Glomerular endothelial cell (primary cell): Measurements from ENCODE around the gene PGPEP1. TPM values are rescaled to one million over a fixed set of nuclear protein-coding genes. Genes with fewer than 3 reads are reported as not detected.
A peak's percentile ranks its signal among the peaks of the same experiment; 100 is the strongest.
"Not testable (repeated sequence)": the region's sequence is repeated elsewhere in the genome, so short reads cannot be mapped to it uniquely, and the experiment has no call there.

Experiments used
- DNase-seq: peaks from one replicate; pipeline ENCODE4 v3.0.0-alpha.2; 2011; ENCODE audit warnings: low read depth, low spot score; ENCODE audit errors: extremely low read depth
- total RNA-seq: library from RNA; depleted of rRNA; stranded (reverse); fragments of >200 nt; gene quantifications from 2 replicates; pipeline ENCODE4 v1.2.3, GENCODE V29; 2015

Gene PGPEP1
- total RNA-seq, 1 donor from 2014 or later, result 26.5 TPM

- no peak for DNase-seq
Observed at GRCh38 chr19:18308051-18308947, 32.1 kb upstream of the PGPEP1 start.

GRCh38 chr19:18308948-18309325 lies 31.5 kb upstream of the PGPEP1 start:
- no peak for DNase-seq

GRCh38 chr19:18309525-18310064 lies 30.8 kb upstream of the PGPEP1 start:
- no peak for DNase-seq

GRCh38 chr19:18310118-18310909 lies 30.1 kb upstream of the PGPEP1 start:
- no peak for DNase-seq

GRCh38 chr19:18310966-18311365 lies 29.4 kb upstream of the PGPEP1 start:
- no peak for DNase-seq

GRCh38 chr19:18311502-18312091 lies 28.8 kb upstream of the PGPEP1 start:
- no peak for DNase-seq

GRCh38 chr19:18312092-18312534 lies 28.3 kb upstream of the PGPEP1 start:
- DNase-seq, result no peak

GRCh38 chr19:18313398-18313797 lies 27.0 kb upstream of the PGPEP1 start:
- DNase-seq, result no peak

- no peak for DNase-seq
Observed at GRCh38 chr19:18317961-18318800, 22.2 kb upstream of the PGPEP1 start.

GRCh38 chr19:18319591-18320135 lies 20.7 kb upstream of the PGPEP1 start:
- DNase-seq, result no peak

GRCh38 chr19:18320865-18321733 lies 19.3 kb upstream of the PGPEP1 start:
- no peak for DNase-seq

- DNase-seq, result no peak
Observed at GRCh38 chr19:18321734-18322102, 18.7 kb upstream of the PGPEP1 start.

GRCh38 chr19:18322318-18322758 lies 18.1 kb upstream of the PGPEP1 start:
- no peak for DNase-seq

- DNase-seq, result no peak
Observed at GRCh38 chr19:18322759-18323460, 17.5 kb upstream of the PGPEP1 start, which contains the start of gene LSM4. Gene LSM4 (minus strand): TSS chr19:18323076. CDS start chr19:18323020, 56 bp downstream.

- not testable (repeated sequence) for DNase-seq
Observed at GRCh38 chr19:18324373-18324731, 16.0 kb upstream of the PGPEP1 start.

GRCh38 chr19:18326772-18327171 lies 13.6 kb upstream of the PGPEP1 start:
- DNase-seq, result no peak

- peak; percentile 90 for DNase-seq
Observed at GRCh38 chr19:18328340-18329034, 11.9 kb upstream of the PGPEP1 start.

- no peak for DNase-seq
Observed at GRCh38 chr19:18329035-18329376, 11.4 kb upstream of the PGPEP1 start.
